ENCODE measurements around the gene CCDC170.
"Not testable (repeated sequence)": the region's sequence is repeated elsewhere in the genome, so short reads cannot be mapped to it uniquely, and the experiment has no call there.

The CCDC170 gene

DNA sequence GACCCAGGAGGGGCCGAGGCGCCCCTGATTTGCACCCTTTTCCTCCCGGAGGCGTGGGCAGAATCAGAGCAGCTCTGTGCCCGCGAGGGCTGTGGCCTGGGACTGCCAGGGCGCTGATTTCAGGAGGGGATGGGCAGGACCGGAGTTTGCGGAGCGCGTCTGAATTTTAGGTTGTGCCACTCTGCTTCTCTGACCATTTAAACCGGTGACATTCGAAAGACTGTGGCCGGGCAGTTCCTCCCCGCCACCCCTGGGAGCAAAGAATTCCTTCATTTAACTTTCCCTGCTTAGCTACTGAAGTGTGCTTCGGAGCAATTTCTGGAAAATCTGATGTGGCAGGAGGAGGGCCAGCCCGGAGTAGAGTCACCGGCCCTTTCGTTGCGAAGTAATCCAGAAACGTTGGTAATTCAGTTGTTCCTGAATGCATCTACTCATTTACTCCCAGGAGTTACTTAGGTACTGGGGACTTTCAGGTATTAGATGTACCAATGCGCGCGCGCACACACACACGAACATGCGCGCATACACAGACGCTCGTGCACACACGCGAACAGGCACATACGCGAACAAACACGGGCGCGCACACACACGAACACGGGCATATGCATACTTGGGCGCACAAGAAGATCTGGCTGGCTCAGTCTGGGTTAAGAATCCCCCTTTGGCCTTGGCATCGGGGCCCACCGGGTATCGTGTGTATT, 568 bp downstream of the CCDC170 start:
- DNase-seq (ENCODE audit: low read depth in 3 of 3, low spot score in 1 of 3) = no peak

DNA sequence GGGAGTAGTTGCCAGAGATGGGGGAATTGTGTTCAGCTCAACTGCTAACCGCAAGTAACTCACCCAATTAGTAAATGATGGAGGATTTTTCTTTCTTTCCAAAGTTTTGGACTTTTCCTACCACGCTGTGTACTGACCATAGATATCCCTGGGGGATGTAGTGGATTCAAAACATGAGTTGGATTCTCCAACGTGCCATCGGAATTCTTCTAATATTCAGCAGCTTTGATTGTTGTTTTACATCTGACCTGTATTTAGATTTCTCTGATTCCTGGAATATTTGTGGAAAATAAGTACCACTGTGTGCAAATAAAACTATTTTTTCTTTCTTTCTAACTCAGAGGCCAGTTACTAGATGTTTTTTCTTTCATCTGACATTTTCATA, 1.1 kb downstream of the CCDC170 start:
- DNase-seq (ENCODE audit: low read depth in 3 of 3, low spot score in 1 of 3) = no peak

DNA sequence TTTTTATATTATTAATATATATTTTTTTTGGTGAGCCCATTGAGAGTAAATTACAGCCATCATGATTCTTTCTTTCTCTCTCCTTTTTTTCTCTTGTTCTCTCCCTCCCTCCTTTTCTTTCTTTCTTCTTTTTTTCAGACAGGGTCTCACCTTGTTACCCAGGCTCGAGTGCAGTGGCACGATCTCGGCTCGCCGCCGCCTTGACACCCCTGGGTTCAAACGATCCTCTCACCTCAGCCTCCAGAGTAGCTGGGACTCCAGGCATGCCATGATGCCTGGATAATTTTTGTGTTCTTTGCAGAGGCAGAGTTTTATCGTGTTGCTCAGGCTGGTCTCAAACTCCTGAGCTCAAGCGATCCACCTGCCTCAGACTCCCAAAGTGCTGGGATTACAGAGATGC, 1.6 kb downstream of the CCDC170 start:
- no peak for DNase-seq (ENCODE audit: low read depth in 3 of 3, low spot score in 1 of 3)

DNA sequence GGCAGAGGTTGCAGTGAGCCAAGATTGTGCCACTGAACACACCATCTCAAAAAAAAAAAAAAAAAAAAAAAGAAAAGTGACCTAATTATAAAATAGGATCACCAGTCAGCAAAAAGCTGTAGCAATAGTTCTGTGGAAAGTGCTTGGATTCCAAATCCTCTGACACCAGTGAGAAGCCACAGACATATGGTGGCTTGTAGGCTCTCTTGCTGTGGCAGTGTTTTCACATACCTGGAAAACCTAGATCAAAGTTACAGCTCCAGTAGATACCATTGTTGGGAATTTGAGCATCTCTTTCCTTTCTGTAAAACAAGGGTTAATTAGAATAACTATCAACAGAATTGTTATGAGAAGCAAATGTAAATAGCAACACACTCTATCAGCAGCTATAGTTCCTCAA, 4.1 kb downstream of the CCDC170 start:
- no peak for DNase-seq (ENCODE audit: low read depth in 3 of 3, low spot score in 1 of 3)

DNA sequence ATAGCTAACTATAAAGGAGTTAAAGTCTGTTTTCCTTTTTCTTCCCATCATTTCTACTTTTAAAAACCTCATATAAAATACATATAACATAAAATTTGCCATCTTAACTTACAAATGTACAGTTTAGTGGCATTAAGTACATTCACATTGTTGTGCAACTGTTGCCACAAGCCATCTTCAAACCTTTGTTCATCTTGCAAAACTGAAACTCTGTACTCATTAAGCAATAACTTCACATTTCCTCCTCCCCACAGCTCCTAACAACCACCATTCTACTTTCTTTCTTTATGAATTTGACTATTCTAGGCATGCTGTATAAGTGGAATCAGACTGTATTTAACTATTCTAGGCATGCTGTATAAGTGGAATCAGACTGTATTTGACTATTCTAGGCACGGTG, 4.5 kb downstream of the CCDC170 start:
- no peak for DNase-seq (ENCODE audit: low read depth in 3 of 3, low spot score in 1 of 3)

DNA sequence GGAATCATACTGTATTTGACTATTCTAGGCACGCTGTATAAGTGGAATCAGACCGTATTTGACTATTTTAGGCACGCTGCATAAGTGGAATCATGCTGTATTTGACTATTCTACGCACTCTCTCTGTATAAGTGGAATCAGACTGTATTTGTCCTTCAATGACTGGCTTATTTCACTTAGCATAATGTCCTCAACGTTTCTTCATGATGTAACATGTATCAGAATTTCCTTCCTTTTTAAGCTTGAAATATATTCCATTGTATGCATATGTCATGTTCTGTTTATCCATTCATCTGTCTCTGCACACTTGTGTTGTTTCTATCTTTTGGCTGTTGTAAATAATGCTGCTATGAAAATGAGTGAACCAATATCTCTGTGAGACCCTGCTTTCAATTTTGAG, 5.7 kb downstream of the CCDC170 start:
- DNase-seq (ENCODE audit: low read depth in 3 of 3, low spot score in 1 of 3) = no peak

DNA sequence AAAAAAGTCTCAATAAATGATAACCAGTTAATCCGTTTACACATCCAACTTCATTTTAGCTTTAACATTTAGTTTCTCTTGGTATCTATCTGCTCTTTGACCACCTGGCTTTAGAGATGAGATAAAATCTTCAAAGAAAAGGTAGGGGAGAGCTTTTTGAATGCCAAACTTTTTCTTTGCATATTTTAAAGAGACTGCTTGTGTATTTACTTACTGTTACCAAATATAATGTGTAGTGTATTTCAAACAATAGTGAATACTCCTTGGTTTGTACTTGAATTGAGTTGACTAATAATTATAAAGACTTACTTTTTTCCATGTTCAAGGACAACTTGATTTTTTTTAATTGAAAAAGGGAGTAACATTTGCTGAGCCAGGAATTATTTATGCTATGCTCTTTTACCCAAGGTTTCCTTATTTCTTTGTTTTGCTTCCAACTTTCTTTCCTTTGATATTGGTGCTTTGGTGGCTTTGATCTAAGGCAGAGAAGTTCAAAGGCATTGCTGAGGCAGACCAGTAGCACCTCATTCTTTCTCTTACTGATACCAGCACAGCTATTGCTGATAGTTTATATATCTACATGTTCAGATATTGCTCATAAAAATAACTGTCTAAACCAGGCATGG, 7.8 kb downstream of the CCDC170 start:
- DNase-seq (ENCODE audit: low read depth in 3 of 3, low spot score in 1 of 3) = no peak

DNA sequence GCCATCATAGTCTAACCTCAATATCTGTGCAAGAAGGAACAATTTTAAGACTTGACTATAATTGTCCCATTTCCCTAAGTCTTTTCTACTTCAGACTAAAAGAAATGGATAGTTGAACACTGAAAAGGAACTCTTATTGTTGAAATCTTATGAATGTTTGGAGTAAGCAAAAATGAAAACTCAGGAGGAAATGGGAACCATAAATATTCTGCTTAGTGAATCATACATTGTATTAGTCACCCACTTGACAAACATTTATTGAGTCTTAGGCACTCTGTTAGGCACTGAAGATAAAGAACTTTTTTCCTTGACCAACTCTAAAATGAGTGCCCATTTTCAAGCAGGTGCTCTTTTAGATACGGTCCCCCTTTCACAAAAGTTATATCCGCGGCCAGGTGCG, 8.7 kb downstream of the CCDC170 start:
- no peak for DNase-seq (ENCODE audit: low read depth in 3 of 3, low spot score in 1 of 3)

DNA sequence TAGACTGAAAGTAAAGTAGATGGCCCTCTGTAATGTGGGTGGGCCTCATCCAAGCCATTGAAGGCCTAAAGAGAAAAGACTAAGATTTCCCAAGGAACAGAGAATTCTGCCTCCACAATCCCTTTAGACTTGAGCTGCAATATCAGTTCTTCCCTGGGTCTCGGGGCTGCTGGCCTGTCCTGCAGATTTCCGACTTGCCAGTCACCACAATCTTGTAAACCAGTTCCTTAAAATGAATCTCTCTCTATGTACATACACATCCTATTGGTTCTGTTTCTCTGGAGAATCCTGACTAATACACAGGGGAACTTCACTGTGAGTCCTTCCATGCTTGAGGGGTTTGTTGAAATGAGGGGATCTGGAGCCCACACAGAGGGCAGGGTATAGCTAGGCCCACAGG, 12.9 kb downstream of the CCDC170 start:
- no peak for DNase-seq (ENCODE audit: low read depth in 3 of 3, low spot score in 1 of 3)

DNA sequence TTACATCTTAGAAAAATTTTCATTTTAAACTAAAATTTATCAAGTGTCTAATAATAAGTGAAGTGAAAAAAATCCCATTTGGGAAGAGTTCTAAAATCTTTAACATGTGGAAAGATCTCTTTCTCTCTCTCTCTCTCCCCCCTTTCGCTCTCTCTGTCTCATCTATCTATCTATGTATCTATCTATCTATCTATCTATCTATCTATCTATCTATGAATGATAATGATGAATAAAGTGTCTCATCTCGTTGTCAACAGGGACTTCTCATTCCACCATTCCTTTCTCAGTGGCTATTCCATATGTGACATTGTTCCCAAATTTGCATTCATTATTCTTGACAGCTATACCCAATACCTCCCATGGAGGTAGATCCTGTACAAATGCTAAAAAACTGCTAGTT, 15.2 kb downstream of the CCDC170 start:
- no peak for DNase-seq (ENCODE audit: low read depth in 3 of 3, low spot score in 1 of 3)

DNA sequence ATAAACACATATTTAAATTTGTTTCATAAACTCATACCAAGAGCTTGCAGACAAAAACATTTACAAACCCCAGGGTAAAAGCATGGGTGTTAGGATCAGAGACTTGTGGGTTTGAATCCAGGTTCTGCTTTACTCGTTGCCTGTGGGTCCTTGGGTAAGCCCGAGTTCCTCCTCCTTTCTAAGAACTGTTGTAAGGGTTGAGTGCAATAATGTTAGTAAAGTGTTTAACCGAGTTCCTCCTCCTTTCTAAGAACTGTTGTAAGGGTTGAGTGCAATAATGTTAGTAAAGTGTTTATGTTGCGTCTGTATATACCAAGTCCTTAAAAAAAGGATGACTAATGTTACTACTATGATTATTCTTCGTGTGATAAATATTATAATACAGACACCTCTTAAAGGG, 18.7 kb downstream of the CCDC170 start:
- no peak for DNase-seq (ENCODE audit: low read depth in 3 of 3, low spot score in 1 of 3)

DNA sequence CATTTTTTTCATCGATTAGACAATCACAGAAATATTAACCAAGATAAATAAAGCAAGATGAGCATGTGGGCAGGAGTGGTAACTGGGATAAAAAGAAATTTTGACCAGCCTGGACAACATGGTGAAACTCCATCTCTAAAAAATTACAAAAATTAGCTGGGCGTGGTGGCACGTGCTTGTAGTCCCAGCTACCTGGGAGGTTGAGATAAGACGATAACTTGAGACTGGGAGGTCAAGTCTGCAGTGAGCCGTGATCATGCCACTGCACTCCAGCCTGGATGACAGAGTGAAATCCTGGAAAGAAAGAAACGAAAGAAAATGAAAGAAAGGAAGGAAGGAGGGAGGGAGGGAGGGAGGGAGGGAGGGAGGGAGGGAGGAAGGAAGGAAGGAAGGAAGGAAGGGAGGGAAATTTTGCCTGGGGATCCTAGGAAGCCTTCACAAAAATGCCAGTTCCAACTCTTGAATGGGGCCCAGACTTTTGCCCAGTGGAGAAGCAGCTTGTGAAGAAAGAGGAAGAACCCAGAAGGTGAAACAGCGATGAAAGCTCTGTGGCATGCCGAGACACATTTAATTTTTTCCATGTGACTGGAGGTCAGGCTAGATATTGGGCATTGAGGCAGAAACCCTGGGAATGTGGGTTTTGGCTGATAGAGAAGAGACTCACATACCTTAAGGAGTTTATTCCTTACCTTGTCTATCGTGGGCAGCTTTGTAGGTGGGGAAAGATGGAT, 20.3 kb downstream of the CCDC170 start:
- DNase-seq (ENCODE audit: low read depth in 3 of 3, low spot score in 1 of 3) = no peak

DNA sequence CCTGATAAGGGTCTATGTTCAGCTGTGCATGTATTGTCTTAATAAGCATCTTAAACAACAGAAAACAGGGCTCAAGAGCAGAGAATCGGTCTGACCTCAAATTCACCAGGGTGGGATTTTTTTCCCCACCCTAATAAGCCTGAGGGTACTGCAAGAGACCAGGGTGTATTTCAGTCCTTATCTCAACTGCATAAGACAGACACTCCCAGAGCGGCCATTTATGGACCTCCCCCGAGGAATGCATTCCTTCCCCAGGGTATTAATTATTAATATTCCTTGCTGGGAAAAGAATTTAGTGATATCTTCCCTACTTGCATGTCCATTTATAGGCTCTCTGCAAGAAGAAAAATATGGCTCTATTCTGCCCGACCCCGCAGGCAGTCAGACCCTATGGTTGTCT, 25.2 kb downstream of the CCDC170 start:
- not testable (repeated sequence) for DNase-seq (ENCODE audit: low read depth in 3 of 3, low spot score in 1 of 3)

DNA sequence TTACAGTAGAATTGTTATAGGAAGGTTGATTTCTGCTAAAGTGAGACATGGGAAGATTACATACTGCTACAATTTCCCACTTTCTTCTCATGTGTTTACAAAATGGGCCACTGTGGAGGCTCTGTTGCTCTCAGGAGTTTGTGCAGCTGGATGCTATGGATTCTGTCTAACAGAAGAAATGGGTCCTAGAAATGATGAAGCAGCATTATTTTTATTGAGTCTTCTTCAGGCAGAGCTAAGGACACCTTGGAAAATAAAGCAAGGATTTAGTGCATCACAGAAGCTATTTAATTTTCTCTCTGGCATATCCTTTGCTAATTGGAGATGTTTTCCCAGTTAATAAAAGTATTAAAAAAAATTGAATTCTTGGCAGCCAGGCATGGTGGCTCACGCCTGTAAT, 29.2 kb downstream of the CCDC170 start:
- DNase-seq (ENCODE audit: low read depth in 3 of 3, low spot score in 1 of 3) = no peak

DNA sequence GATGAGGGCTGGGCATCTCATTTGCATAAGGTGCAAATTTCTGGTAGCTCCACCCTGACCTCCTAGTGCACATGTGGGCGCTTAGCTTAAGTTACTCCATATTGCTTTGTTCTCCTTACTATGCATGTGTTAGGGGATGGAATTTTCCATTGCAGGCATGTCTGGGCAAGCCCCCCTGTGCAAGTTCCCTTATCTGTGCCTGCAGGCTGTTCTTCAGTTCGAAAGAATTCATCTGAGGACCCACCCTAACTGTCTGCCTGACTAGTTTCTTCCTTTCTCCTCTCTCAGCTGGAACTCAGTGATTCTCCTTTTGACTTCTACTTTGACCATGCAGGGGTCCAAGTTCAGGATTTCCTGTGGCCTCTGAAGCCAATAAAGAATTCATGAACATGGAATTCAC, 30.2 kb downstream of the CCDC170 start:
- no peak for DNase-seq (ENCODE audit: low read depth in 3 of 3, low spot score in 1 of 3)

DNA sequence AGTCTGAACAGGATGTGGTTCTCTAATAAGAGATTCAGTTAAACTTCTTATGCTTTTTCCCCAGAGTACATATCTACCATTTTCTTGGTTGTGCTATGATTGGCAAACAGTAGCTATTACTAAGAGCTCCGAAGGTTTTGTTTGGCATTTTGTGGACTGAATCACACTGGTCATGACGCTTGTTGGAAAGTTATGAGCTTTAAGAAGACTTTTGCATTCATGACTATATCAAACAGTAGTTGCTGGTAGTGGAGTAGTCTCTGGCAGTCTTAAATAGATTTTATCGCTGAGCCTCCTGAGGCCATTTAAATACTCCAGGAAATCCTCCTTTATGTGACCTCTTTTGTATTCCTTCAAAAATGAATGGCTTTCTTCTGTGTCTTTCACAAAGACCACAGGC, 40.8 kb downstream of the CCDC170 start:
- no peak for DNase-seq (ENCODE audit: low read depth in 3 of 3, low spot score in 1 of 3)

DNA sequence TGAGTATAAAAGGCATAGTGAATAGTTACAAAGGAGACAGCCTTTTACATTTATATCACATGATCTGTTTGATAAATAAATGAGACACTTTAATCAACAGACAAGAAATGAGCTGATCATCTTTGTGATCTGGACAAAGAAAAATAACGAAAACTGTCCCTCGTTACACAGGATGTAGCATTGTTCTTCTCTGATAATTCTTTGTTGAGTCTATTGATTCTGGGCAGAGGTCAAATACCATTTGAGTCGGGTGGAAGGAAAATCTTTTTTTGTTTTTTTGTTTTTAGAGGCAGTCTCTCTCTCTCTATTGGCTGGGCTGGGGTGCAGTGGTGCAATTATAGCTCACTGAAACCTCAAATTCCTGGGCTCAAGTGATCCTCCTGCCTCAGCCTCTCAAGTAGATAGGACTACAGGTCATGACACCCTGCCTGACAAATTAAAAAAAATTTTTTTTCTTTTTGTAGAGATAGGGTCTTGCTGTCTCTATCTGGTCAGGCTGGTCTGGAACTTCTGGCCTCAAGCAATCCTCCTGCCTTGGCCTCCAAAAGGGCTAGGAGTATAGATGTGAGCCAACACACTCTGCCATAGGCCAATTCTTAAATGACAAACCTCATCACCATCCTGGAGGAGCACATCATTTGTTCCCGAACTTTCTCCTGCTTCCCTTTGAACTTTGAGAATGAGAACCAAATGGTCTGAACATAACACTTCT, 41.8 kb downstream of the CCDC170 start:
- DNase-seq (ENCODE audit: low read depth in 3 of 3, low spot score in 1 of 3) = no peak

DNA sequence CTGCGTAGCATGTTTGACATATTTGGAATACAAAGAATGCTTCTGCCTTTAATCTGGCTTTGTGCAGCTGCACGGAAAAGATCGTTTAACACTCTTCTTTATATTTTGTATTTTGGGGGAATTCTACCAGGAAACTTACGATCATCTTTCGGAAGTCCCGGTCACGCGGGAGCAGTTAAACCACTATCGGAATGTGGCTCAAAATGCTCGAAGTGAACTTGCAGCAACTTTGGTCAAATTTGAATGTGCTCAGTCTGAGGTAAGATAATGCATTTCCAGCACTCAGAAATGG, 42.3 kb downstream of the CCDC170 start:
- DNase-seq (ENCODE audit: low read depth in 3 of 3, low spot score in 1 of 3) = no peak

DNA sequence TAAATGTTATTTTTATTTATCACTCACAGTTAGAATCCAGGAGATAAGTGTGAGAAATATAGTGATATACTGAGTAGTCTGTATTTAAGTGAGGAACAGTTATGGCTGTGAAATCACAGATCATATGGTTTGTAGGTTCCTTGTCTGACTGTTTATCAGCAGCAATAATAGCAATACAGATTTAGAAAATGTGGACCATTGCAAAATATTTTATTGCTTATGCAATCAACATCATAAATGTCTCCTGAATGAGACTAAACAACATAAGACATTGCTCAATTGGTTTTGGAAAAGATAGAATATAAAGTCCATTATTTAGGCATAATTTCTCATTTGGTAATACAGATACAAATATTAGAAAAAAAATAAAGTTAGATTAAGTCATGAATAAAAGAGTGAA, 43.7 kb downstream of the CCDC170 start:
- DNase-seq (ENCODE audit: low read depth in 3 of 3, low spot score in 1 of 3) = no peak

DNA sequence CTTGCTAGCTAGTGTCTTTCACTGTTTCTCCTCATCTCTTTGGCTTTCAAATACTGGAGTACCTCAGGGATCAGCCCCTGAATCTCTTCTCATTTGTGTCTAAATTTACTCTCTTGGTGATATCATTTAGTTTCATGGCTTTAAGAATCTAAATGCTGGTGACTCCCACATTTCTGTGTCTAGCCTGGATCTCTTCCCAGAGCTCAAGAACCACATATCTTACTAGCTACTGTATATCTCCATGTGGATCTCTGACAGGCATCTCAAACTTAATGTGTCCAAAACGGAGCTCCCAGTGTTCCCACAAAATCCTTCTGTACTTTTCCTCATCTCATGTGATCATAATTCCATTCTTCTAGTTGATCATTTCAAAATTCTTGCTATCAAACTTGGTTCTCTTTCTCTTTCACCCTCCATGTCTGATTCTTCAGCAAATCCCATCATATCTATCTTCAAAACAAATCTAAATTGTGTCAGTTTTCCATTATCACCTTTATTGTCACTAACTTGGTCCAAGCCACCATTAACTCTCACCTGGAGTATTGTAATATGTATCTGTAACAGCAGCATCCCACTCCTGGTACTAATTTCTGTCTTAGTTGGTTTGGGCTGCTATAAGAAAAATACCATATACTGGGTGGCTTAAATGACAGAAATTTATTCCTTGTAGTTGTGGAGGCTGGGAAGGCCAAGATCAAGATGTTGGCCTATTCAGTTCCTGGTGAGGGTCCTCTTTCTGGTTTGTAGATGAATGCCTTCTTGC, 45.9 kb downstream of the CCDC170 start:
- DNase-seq (ENCODE audit: low read depth in 3 of 3, low spot score in 1 of 3) = no peak

DNA sequence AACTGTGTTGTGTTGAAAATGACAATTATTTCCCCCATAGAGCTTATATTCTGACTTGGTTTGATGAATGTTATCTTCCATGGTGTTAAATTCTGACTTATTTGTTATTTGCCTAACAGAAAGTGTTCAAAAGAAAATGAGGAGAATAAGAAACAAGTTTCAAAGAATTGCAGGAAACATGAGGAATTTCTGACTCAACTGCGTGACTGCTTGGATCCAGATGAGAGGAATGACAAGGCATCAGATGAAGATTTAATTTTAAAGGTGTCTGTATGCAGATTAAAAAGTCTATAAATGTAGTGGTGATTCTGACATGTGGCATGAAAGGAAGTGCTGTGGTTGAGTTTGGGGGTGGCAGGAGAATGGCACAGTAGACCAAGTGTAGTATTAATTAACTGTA, 50.6 kb downstream of the CCDC170 start:
- no peak for DNase-seq (ENCODE audit: low read depth in 3 of 3, low spot score in 1 of 3)
